Measurements from ENCODE around the gene TCP11L1.
A peak's percentile ranks its signal among the peaks of the same experiment; 100 is the strongest.

TCP11L1 gene

GRCh38 chr11:33043221-33043830, 4.0 kb downstream of the TCP11L1 start:
- no peak overlapping the region for H3K27ac ChIP-seq (ENCODE audit: extremely low read depth, low read depth, low read length)
- CTCF ChIA-PET: interaction anchor here (0.6 to 1.5 kb wide), 4 partner anchors 11 to 82 kb away, joined by 3 to 6 read pairs (median 4); no protein-coding TSS in a partner anchor
- H3K36me3 ChIP-seq (ENCODE audit: control insufficient read depth in 2 of 2, insufficient read depth in 1 of 2, low read length in 2 of 2): peaks cover 0 to 19% of the 10 kb centered on the region in 2 experiments; a peak in 2 of 3 replicates
- H3K4me1 ChIP-seq (ENCODE audit: control insufficient read depth, insufficient read depth, low read length): peaks cover 8% of the 10 kb centered on the region; the same call in 1 of the 2 replicates
- H3K9me3 ChIP-seq (ENCODE audit: control insufficient read depth, insufficient read depth, low read depth, low read length): no peaks in the 10 kb centered on the region
- no peak overlapping the region for H3K4me3 ChIP-seq (ENCODE audit: low read depth, low read length)
- TF ChIP-seq ZEB2 (tag by site-specific recombination; IDR thresholded peaks at IDR 0.05) (no peak), ZBTB6 (tag by site-specific recombination; IDR thresholded peaks at IDR 0.05) (no peak), ZNF626 (tag by site-specific recombination; IDR thresholded peaks at IDR 0.05) (no peak), ZBTB7A (tag by site-specific recombination; IDR thresholded peaks at IDR 0.05; ENCODE audit: low read depth) (no peak), MEIS1 (CRISPR knock-in tag; IDR thresholded peaks at IDR 0.05; ENCODE audit: borderline replicate concordance) (no peak), ZNF791 (tag by site-specific recombination; IDR thresholded peaks at IDR 0.05) (no peak), ZNF366 (tag by site-specific recombination; conservative IDR thresholded peaks at IDR 0.05) (peak; percentile 34; the same call in 1 of the 2 replicates), ZNF174 (tag by site-specific recombination; IDR thresholded peaks at IDR 0.05) (no peak), ZNF473 (tag by site-specific recombination; IDR thresholded peaks at IDR 0.05) (no peak), ZNF629 (tag by site-specific recombination; IDR thresholded peaks at IDR 0.05) (peak; percentile 59), SP7 (tag by site-specific recombination; IDR thresholded peaks at IDR 0.05) (no peak), ZNF510 (tag by site-specific recombination; IDR thresholded peaks at IDR 0.05; ENCODE audit: insufficient replicate concordance) (no peak), MZF1 (tag by site-specific recombination; IDR thresholded peaks at IDR 0.05; ENCODE audit: borderline replicate concordance) (no peak), ZNF571 (tag by site-specific recombination; IDR thresholded peaks at IDR 0.05) (no peak), TCF7L2 (IDR thresholded peaks at IDR 0.05; ENCODE audit: borderline replicate concordance, low read depth, low read length) (no peak), ZNF560 (tag by site-specific recombination; IDR thresholded peaks at IDR 0.05; ENCODE audit: borderline replicate concordance) (no peak), WT1 (tag by site-specific recombination; IDR thresholded peaks at IDR 0.05) (peak; percentile 28; the same call in 1 of the 2 replicates), ZNF302 (tag by site-specific recombination; IDR thresholded peaks at IDR 0.05; ENCODE audit: low read depth) (no peak), FEZF1 (tag by site-specific recombination; IDR thresholded peaks at IDR 0.05) (0 out of 2 replicates have a peak, but pooled peaks have one; percentile 32), OSR2 (tag by site-specific recombination; IDR thresholded peaks at IDR 0.05) (peak; percentile 5; the same call in 1 of the 2 replicates), ZNF776 (tag by site-specific recombination; IDR thresholded peaks at IDR 0.05; ENCODE audit: borderline replicate concordance) (no peak), ZNF221 (tag by site-specific recombination; IDR thresholded peaks at IDR 0.05; ENCODE audit: borderline replicate concordance) (no peak), ZNF843 (tag by site-specific recombination; IDR thresholded peaks at IDR 0.05) (peak; percentile 37; the same call in 1 of the 2 replicates), ZNF76 (tag by site-specific recombination; IDR thresholded peaks at IDR 0.05; ENCODE audit: borderline replicate concordance, low read depth) (no peak), ZNF146 (tag by site-specific recombination; IDR thresholded peaks at IDR 0.05) (no peak), ELK4 (IDR thresholded peaks at IDR 0.05; ENCODE audit: borderline replicate concordance, low read depth, low read length) (no peak), ZNF423 (tag by site-specific recombination; IDR thresholded peaks at IDR 0.05) (no peak), ZNF558 (tag by site-specific recombination; IDR thresholded peaks at IDR 0.05) (no peak), PRDM6 (tag by site-specific recombination; IDR thresholded peaks at IDR 0.05) (peak; percentile 93)
- TF ChIP-seq, protein P1, sequence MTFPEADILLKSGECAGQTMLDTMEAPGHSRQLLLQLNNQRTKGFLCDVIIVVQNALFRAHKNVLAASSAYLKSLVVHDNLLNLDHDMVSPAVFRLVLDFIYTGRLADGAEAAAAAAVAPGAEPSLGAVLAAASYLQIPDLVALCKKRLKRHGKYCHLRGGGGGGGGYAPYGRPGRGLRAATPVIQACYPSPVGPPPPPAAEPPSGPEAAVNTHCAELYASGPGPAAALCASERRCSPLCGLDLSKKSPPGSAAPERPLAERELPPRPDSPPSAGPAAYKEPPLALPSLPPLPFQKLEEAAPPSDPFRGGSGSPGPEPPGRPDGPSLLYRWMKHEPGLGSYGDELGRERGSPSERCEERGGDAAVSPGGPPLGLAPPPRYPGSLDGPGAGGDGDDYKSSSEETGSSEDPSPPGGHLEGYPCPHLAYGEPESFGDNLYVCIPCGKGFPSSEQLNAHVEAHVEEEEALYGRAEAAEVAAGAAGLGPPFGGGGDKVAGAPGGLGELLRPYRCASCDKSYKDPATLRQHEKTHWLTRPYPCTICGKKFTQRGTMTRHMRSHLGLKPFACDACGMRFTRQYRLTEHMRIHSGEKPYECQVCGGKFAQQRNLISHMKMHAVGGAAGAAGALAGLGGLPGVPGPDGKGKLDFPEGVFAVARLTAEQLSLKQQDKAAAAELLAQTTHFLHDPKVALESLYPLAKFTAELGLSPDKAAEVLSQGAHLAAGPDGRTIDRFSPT (tag by site-specific recombination; IDR thresholded peaks at IDR 0.05): peak; percentile 53; the same call in 1 of the 2 replicates
- TF ChIP-seq, protein P2, sequence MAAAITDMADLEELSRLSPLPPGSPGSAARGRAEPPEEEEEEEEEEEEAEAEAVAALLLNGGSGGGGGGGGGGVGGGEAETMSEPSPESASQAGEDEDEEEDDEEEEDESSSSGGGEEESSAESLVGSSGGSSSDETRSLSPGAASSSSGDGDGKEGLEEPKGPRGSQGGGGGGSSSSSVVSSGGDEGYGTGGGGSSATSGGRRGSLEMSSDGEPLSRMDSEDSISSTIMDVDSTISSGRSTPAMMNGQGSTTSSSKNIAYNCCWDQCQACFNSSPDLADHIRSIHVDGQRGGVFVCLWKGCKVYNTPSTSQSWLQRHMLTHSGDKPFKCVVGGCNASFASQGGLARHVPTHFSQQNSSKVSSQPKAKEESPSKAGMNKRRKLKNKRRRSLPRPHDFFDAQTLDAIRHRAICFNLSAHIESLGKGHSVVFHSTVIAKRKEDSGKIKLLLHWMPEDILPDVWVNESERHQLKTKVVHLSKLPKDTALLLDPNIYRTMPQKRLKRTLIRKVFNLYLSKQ (tag by site-specific recombination; IDR thresholded peaks at IDR 0.05; ENCODE audit: borderline replicate concordance): no peak
- POLR2A ChIA-PET: interaction anchor here (0.8 to 1.0 kb wide), 2 partner anchors 10 to 29 kb away, joined by 3 read pairs; no protein-coding TSS in a partner anchor
